Hematopoietic multipotent progenitor cell treated with erythropoietin and hydrocortisone succinate and interleukin-3 and kit ligand, for 4 days (in vitro differentiated cells): ENCODE data around the gene GRK1.
A peak's percentile ranks its signal among the peaks of the same experiment; 100 is the strongest.

ENCODE experiments used
- DNase-seq: peaks from one replicate; pipeline ENCODE4 v3.0.0-alpha.2; 2015

Gene GRK1

GRCh38 chr13:113632706-113633484 lies 34.1 kb upstream of the GRK1 start:
- no peak for DNase-seq

DNA sequence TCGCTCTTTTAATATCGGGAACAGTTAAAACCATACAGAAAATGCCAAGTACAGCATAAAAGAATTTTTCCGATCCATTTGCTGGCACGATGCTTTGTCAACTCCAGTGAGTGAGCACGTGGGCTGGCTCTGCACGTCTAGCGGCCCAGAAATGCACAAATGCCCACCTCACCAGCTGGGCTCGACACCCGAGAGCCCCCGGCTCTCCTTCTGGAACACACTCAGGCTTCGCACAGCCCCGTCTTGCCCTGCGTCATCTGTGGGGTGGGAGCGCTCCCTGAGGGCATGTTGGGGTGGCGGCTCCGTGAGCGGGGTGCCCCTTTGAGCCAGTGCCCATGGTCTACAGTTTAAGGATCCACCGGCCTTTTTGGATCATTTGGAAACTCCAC lies 33.5 kb upstream of the GRK1 start:
- DNase-seq, result no peak

- no peak for DNase-seq
Observed at GRCh38 chr13:113634279-113635047, 32.6 kb upstream of the GRK1 start.

GRCh38 chr13:113635048-113635420 lies 32.0 kb upstream of the GRK1 start:
- DNase-seq, result no peak

- no peak for DNase-seq
Observed at GRCh38 chr13:113635709-113636108, 31.3 kb upstream of the GRK1 start.

DNA sequence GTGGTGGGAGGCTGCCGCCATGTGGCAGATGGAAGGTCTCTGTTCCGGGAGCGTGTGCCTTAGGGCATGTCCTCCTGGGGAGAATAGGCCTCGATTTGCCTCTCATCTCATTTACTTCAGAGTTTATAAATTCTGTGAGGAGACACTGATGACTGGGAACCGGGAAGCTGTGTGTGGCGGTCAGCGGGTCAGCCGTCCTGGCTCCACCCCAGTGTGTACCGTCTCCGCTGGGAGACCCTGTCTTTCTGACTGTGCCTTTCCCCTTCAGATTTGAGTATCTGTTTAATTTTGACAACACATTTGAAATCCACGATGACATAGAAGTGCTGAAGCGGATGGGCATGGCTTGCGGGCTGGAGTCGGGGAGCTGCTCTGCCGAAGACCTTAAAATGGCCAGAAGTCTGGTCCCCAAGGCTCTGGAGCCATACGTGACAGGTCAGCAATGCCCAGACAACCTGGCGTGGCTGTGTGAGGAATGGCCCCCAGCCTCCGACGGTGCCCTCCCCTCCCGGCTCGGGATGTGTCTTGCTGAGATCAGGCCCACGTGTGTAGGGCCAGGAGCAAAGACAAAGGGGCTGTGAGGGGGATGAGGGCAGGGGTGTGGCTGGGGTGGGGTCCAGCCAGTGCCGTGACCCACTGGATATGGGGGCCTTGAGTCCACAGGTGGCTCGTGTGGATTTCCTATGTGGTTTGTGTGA lies 30.6 kb upstream of the GRK1 start:
- no peak for DNase-seq

GRCh38 chr13:113637262-113638160 lies 29.5 kb upstream of the GRK1 start:
- no peak for DNase-seq

- no peak for DNase-seq
Observed at GRCh38 chr13:113638173-113638746, 28.8 kb upstream of the GRK1 start.

DNA sequence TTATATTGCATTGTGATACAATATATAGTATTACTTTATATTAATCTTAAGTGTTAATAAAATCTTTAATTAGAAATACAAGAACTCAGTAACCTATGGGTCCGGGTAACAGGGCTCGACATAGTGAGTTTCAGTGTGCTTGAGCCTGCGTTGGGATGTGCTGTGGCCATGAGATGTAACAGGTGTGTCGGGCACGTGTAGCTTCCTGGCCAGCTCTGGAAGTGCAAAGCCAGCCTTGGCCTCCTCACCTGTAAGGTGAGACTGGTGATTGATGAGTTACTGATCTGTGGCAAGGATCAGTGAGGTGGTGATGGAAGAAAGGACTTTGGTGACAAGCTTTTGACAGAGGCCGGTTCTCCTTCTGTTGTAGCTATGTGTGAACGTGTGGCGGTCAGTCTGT lies 28.2 kb upstream of the GRK1 start:
- no peak for DNase-seq

- no peak for DNase-seq
Observed at GRCh38 chr13:113639616-113640262, 27.3 kb upstream of the GRK1 start.

GRCh38 chr13:113641426-113641825 lies 25.6 kb upstream of the GRK1 start:
- no peak for DNase-seq

GRCh38 chr13:113642563-113642962 lies 24.5 kb upstream of the GRK1 start:
- no peak for DNase-seq

DNA sequence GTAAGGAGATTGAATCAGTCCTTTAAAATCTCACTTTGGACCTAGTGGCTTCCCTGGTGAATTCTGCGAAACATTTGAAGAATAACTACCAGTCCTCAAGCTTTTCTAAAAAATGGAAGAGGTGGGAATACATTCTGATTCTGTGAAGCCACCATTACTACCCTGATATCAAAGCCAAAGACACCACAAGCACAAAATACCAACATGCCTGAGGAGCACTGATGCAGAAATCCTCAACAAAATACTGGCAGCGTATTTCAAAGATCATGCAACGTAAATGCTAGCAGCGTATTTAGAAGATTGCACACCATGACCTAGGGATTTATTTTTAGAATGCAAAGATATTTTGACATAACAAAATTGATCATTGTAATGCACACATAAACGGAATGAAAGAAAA lies 23.4 kb upstream of the GRK1 start:
- no peak for DNase-seq

GRCh38 chr13:113644800-113645199 lies 22.2 kb upstream of the GRK1 start:
- DNase-seq, result no peak

- no peak for DNase-seq
Observed at GRCh38 chr13:113645329-113645728, 21.7 kb upstream of the GRK1 start.

DNA sequence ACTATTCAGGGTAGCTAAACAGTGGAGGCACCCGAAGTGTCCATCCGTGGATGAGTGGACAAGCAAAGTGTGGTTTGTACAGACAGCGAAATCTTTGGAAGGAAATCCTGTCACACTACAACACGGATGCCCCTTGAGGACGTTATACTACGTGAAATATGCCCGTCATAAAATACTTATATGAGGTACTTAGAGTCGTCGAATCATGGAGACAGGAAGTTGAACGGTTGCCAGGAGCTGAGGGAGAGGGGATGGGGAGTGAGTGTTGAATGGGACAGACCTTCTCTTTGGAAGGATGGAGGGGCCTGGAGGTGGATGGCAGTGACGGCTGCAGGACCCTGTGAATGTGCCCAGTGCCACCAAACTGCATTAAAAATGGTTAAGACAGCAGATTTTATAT lies 20.6 kb upstream of the GRK1 start:
- DNase-seq, result no peak

DNA sequence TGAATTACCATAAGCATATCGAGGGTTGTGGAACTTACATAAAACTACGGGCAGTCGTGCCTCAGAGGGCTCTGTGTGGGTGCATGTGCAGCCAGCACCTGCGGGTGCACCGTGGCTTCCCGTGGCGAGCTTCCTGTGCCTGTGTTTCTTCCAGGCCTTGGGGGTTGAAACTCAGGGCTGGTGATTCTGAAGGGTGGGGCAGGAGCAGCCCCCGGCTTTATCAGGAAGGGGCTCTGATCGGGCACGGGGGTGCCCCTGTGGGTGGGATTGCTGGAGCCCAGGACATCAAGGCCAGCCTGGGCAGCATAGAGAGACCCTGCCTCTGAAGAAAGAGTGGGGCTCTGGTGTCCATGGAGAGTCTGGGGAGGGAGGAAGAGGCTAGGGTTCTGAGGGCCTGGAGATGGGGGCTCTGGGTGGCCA lies 20.1 kb upstream of the GRK1 start:
- no peak for DNase-seq

DNA sequence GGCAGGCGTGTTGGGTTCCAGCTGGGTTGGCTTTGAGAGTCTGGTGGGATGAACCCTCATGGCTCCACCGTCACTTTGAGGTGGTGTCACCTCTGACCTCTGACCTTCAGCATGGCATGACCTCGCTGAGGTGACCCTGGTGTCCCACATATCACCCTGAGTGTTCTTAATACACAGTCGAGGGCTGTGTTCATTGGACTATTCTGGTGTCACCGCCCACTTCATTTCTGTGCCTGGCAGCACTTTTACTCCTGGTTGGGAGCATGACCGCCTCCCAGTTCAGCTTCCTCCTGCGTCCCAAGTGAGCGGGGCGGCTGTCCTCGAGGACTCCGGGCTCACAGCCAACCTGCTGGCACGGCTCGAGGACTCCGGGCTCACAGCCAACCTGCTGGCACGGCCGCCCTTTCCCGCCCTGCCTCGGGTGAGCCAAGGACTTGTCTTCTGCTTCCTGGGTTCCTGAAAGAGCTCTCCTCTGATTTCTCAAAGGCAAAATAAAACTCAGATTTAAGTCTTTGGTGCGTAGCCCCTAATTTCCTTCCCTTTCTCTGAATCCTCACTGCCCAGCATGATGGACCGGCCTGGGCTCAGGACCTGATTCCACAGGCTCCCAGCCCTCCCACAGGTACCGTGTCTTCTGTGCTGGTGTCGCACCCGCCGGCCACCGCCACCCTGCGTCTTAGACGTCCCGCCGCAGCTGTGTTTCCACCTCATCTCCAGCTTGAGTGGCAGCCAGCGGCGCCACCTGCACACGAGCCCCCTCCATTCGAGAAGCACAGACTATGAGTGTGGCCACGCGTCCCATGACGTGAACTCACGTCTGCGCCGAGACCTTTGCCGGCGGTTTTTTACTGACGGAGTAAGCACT lies 19.4 kb upstream of the GRK1 start:
- DNase-seq, result peak; percentile 82

DNA sequence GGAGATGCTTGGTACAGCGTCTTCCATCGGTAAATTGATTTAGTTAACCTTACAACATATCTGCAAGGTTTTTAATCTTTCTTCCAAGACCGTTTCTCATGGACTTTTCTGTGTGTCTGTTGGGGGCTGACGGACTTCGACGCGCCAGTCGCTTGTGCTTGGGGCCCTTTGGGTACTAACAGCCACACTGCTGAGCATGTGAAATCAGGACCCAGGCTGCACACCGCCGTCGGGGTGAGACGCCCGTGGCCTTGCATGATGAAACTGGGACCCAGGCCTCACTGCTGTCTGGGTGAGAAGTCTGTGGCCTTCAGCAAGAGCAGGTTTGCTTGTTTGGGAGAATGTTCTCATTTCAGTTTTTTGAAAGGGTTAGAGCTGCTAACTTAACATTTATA lies 18.8 kb upstream of the GRK1 start:
- DNase-seq, result no peak

GRCh38 chr13:113649212-113649611 lies 17.8 kb upstream of the GRK1 start:
- no peak for DNase-seq

- DNase-seq, result no peak
Observed at GRCh38 chr13:113650275-113650674, 16.7 kb upstream of the GRK1 start.
